H1 (cell line): ENCODE measurements around the gene TIMP4. TPM values are rescaled to one million over a fixed set of nuclear protein-coding genes. Genes with fewer than 3 reads are reported as not detected.

Source experiments
- CTCF ChIA-PET: fragments of 300-600 bp; sonication (Branson Sonifier 250); formaldehyde crosslinking; loops from one replicate; lab custom pipeline; 2021; ENCODE audit not compliant: partially characterized antibody; lab: Charles Lee
- POLR2A ChIA-PET: fragments of 300-600 bp; sonication (Branson Sonifier 250); formaldehyde crosslinking; loops from one replicate; lab custom pipeline; 2021; ENCODE audit warnings: inconsistent platforms; ENCODE audit not compliant: partially characterized antibody; lab: Charles Lee
- DNase-seq, 2 experiments: peaks; one replicate each; pipeline versions ENCODE4 v3.0.0 to v3.0.0-alpha.2; 2010 to 2022; ENCODE audit warnings: low spot score in 2 of 2, low read depth in 1 of 2, mixed read lengths in 1 of 2
- FAIRE-seq: peaks from 2 replicates; lab custom pipeline; 2011; peaks lifted over from hg19 to GRCh38; lab: Jason Lieb, UNC
- H2AFZ ChIP-seq: 2 replicates; pipeline ENCODE4 v1.8.1; 2012; ENCODE audit warnings: low read length, inconsistent platforms
- H2AK5ac ChIP-seq: 2 replicates; pipeline ENCODE4 v1.6.1; 2013; ENCODE audit warnings: low read depth, low read length
- H2BK120ac ChIP-seq: replicated peaks from 2 replicates; pipeline ENCODE3; 2013; ENCODE audit warnings: low read depth, low read length, inconsistent platforms
- H2BK12ac ChIP-seq: 2 replicates; pipeline ENCODE4 v1.6.1; 2013; ENCODE audit warnings: low read depth, low read length
- H2BK15ac ChIP-seq: 2 replicates; pipeline ENCODE4 v1.6.1; 2013; ENCODE audit warnings: low read length
- H2BK20ac ChIP-seq: 2 replicates; pipeline ENCODE4 v1.6.1; 2013; ENCODE audit warnings: low read length
- H2BK5ac ChIP-seq: 2 replicates; pipeline ENCODE4 v1.6.1; 2013; ENCODE audit warnings: low read depth, low read length
- H3K14ac ChIP-seq: 2 replicates; pipeline ENCODE4 v1.6.1; 2013; ENCODE audit warnings: inconsistent platforms; ENCODE audit not compliant: insufficient read length
- H3K18ac ChIP-seq: 2 replicates; pipeline ENCODE4 v1.6.1; 2013; ENCODE audit warnings: low read length; ENCODE audit errors: extremely low read depth
- H3K23ac ChIP-seq: 2 replicates; pipeline ENCODE4 v1.6.1; 2013; ENCODE audit warnings: inconsistent platforms; ENCODE audit not compliant: insufficient read length
- H3K23me2 ChIP-seq: 2 replicates; pipeline ENCODE4 v1.6.1; 2013; ENCODE audit warnings: low read depth, low read length
- H3K27ac ChIP-seq: 2 replicates; pipeline ENCODE4 v1.6.1; 2011; ENCODE audit warnings: low read depth, low read length, inconsistent platforms
- H3K27me3 ChIP-seq, 4 experiments: replicated peaks in 1 of 4; 1 replicate in 1 of 4; 2 replicates in 3 of 4; pipeline versions ENCODE4 v1.6.1 to v1.8.1; 2011 to 2013; ENCODE audit warnings: low read length in 3 of 4, mild to moderate bottlenecking in 3 of 4, inconsistent platforms in 2 of 4, mixed read lengths in 2 of 4, moderate library complexity in 1 of 4; ENCODE audit not compliant: control insufficient read depth in 3 of 4, insufficient read depth in 3 of 4; ENCODE audit errors: extremely low read depth in 1 of 4
- H3K36me3 ChIP-seq, 4 experiments: 2 replicates each; pipeline versions ENCODE4 v1.6.1 to v1.8.1; 2011 to 2013; ENCODE audit warnings: mild to moderate bottlenecking in 4 of 4, low read length in 3 of 4, moderate library complexity in 2 of 4, control low read depth in 1 of 4, inconsistent platforms in 1 of 4; ENCODE audit not compliant: insufficient read depth in 4 of 4, control insufficient read depth in 2 of 4
- H3K4ac ChIP-seq: replicated peaks from 2 replicates; pipeline ENCODE3; 2013; ENCODE audit warnings: low read length, low read depth, mixed read lengths, inconsistent platforms; ENCODE audit not compliant: insufficient read length
- H3K4me1 ChIP-seq, 4 experiments: replicated peaks in 1 of 4; 1 replicate in 1 of 4; 2 replicates in 3 of 4; pipeline versions ENCODE4 v1.6.1 to v1.8.1; 2011 to 2013; ENCODE audit warnings: low read length in 3 of 4, inconsistent platforms in 2 of 4, mixed read lengths in 1 of 4; ENCODE audit not compliant: insufficient read depth in 4 of 4, control insufficient read depth in 3 of 4
- H3K4me2 ChIP-seq, 2 experiments: 2 replicates each; pipeline versions ENCODE4 v1.6.1 to v1.8.1; 2011 to 2013; ENCODE audit warnings: low read depth in 2 of 2, low read length in 2 of 2, control low read depth in 1 of 2, inconsistent platforms in 1 of 2, mild to moderate bottlenecking in 1 of 2; ENCODE audit not compliant: insufficient read depth in 1 of 2
- H3K4me3 ChIP-seq, 4 experiments: fragments of 200-600, 300-600 bp in 1 of 4; sonication (generic), shearing (Covaris generic), sonication (Bioruptor Twin) in 1 of 4; 2 replicates each; pipeline versions ENCODE4 v1.5.1 to v1.8.1; 2011 to 2016; ENCODE audit warnings: low read length in 4 of 4, low read depth in 3 of 4, control low read depth in 2 of 4, inconsistent platforms in 2 of 4, mild to moderate bottlenecking in 2 of 4, mixed read lengths in 1 of 4, moderate library complexity in 1 of 4; ENCODE audit not compliant: insufficient read depth in 2 of 4; ENCODE audit errors: extremely low read depth in 1 of 4
- H3K56ac ChIP-seq: replicated peaks from 2 replicates; pipeline ENCODE3; 2013; ENCODE audit warnings: low read depth, mild to moderate bottlenecking, mixed read lengths, low read length, inconsistent platforms; ENCODE audit not compliant: insufficient read length
- H3K79me1 ChIP-seq: 2 replicates; pipeline ENCODE4 v1.6.1; 2013; ENCODE audit warnings: low read depth, low read length, control low read depth
- H3K79me2 ChIP-seq, 2 experiments: 2 replicates each; pipeline versions ENCODE4 v1.6.1 to v1.8.1; 2012 to 2013; ENCODE audit warnings: low read length in 2 of 2, mild to moderate bottlenecking in 2 of 2, inconsistent platforms in 1 of 2; ENCODE audit not compliant: insufficient read depth in 2 of 2, control insufficient read depth in 1 of 2
- H3K9ac ChIP-seq, 4 experiments: replicated peaks in 1 of 4; 1 replicate in 1 of 4; 2 replicates in 3 of 4; pipeline versions ENCODE4 v1.6.1 to v1.8.1; 2011 to 2013; ENCODE audit warnings: low read depth in 3 of 4, low read length in 3 of 4, control low read depth in 2 of 4, mild to moderate bottlenecking in 2 of 4, moderate library complexity in 2 of 4, inconsistent platforms in 1 of 4; ENCODE audit errors: extremely low read depth in 1 of 4
- H3K9me3 ChIP-seq, 2 experiments: 2 replicates each; pipeline versions ENCODE4 v1.6.1 to v1.8.1; 2012 to 2013; ENCODE audit warnings: mild to moderate bottlenecking in 2 of 2, moderate library complexity in 2 of 2, control low read depth in 1 of 2, inconsistent platforms in 1 of 2, low read depth in 1 of 2, low read length in 1 of 2, mixed read lengths in 1 of 2; ENCODE audit not compliant: insufficient read depth in 2 of 2
- H4K20me1 ChIP-seq, 2 experiments: replicated peaks in 1 of 2; 2 replicates each; pipeline versions ENCODE3 to v1.8.1; 2011 to 2013; ENCODE audit warnings: inconsistent platforms in 2 of 2, low read length in 2 of 2, mild to moderate bottlenecking in 1 of 2; ENCODE audit not compliant: insufficient read depth in 2 of 2, control insufficient read depth in 1 of 2
- H4K5ac ChIP-seq: 2 replicates; pipeline ENCODE4 v1.6.1; 2013; ENCODE audit warnings: low read length, low read depth, mixed read lengths, inconsistent platforms; ENCODE audit not compliant: insufficient read length
- H4K8ac ChIP-seq: 2 replicates; pipeline ENCODE4 v1.8.0; 2013; ENCODE audit warnings: mild to moderate bottlenecking, moderate library complexity, low read length, inconsistent platforms; ENCODE audit not compliant: insufficient read depth; ENCODE audit errors: extremely low read depth
- H4K91ac ChIP-seq: replicated peaks from 2 replicates; pipeline ENCODE3; 2013; ENCODE audit warnings: low read length, mixed read lengths, inconsistent platforms; ENCODE audit not compliant: insufficient read length
- GTF2F1 ChIP-seq: IDR thresholded peaks from 2 replicates; pipeline ENCODE4 v1.6.1; 2012; ENCODE audit warnings: low read depth, low read length, improper control_type of control experiment, borderline replicate concordance
- HDAC6 ChIP-seq: IDR thresholded peaks from one replicate; pipeline ENCODE4 v1.7.1; 2012; ENCODE audit warnings: low read depth, mild to moderate bottlenecking, inconsistent platforms, low read length, moderate library complexity
- MAFK ChIP-seq: IDR thresholded peaks from 2 replicates; pipeline ENCODE4 v1.6.1; 2012; ENCODE audit warnings: low read depth, mild to moderate bottlenecking, improper control_type of control experiment, low read length
- WGBS, 2 experiments: shearing (Covaris generic) in 1 of 2; methylation state at CpG; one replicate each; pipeline versions ENCODE4 v1.1.6 to v1.1.7; 2013 to 2015; ENCODE audit warnings: low lambda C conversion rate in 2 of 2, mixed read lengths in 2 of 2, inconsistent platforms in 1 of 2, low coverage in 1 of 2, missing lambda C conversion rate in 1 of 2; ENCODE audit not compliant: insufficient replicate concordance in 2 of 2, insufficient coverage in 1 of 2, insufficient read length in 1 of 2; ENCODE audit errors: extremely low coverage in 1 of 2, missing lambda C conversion rate in 1 of 2; 5-methylcytosine and 5-hydroxymethylcytosine counted together
- polyA plus RNA-seq, 7 experiments: library from polyadenylated mRNA; depleted of rRNA in 3 of 7; stranded (reverse) in 5 of 7; unstranded in 2 of 7; fragments of >200 nt in 5 of 7; fragments of 200-250 nt in 2 of 7; gene quantifications; 1 replicate in 5 of 7; 2 replicates in 1 of 7; 4 replicates in 1 of 7; pipeline versions ENCODE4 v1.2.1 to v1.2.3, GENCODE V29; 2011 to 2013; ENCODE audit warnings: missing spikeins in 2 of 7, mixed read lengths in 2 of 7
- total RNA-seq: library from RNA; stranded (reverse); fragmentation: NEBNext Ultra II Directional; extraction: Animal tissue kit (Norgen Biotek cat#: 25700); gene quantifications from 2 replicates; pipeline ENCODE4 v1.2.1, GENCODE V29; 2021

The TIMP4 gene
- total and polyA plus RNA-seq, 2 of the 8 experiments (the other 6 are each of a cell fraction or from before 2014, with no cell fraction given): 5.1 to 8.7 TPM

- no peak overlapping the region for H4K8ac ChIP-seq
- no peak overlapping the region for H2AK5ac ChIP-seq
- 92% methylated on average over 3 of the region's 3 CpGs; no CpG with 5 or more reads in 1 of the 2 experiments for WGBS, 2 experiments
- no peaks in the 10 kb centered on the region for H3K9me3 ChIP-seq
- H4K91ac ChIP-seq: no peak overlapping the region
- H3K79me1 ChIP-seq: no peaks in the 10 kb centered on the region
- no peak overlapping the region for H2BK12ac ChIP-seq
- H2BK5ac ChIP-seq: no peak overlapping the region
- POLR2A ChIA-PET: no interaction called here
- no peak for TF ChIP-seq HDAC6
- TF ChIP-seq MAFK: peak; percentile 42; the same call in 1 of the 2 replicates
- no peak for TF ChIP-seq GTF2F1
- H3K27ac ChIP-seq: no peak overlapping the region
- H3K23me2 ChIP-seq: no peaks in the 10 kb centered on the region; the same call in 1 of the 2 replicates
- no peak overlapping the region for H3K4ac ChIP-seq
- FAIRE-seq (no peak), DNase-seq (no peak)
- H2AFZ ChIP-seq: no peak overlapping the region
- no peak overlapping the region for H3K4me3 ChIP-seq
- H3K23ac ChIP-seq: no peak overlapping the region
- no peaks in the 10 kb centered on the region for H4K20me1 ChIP-seq
- H3K79me2 ChIP-seq: no peaks in the 10 kb centered on the region
- CTCF ChIA-PET: interaction anchor here (0.7 to 3.7 kb wide), 4 partner anchors 18 to 286 kb away, joined by 3 to 13 read pairs (median 6); no protein-coding TSS in a partner anchor
- no peak overlapping the region for H3K56ac ChIP-seq
- H2BK20ac ChIP-seq: no peak overlapping the region
- H3K9ac ChIP-seq: no peak overlapping the region
- H3K18ac ChIP-seq: no peak overlapping the region
- H2BK120ac ChIP-seq: no peak overlapping the region
- H3K14ac ChIP-seq: no peak overlapping the region
- no peak overlapping the region for H4K5ac ChIP-seq
- H3K36me3 ChIP-seq: no peaks in the 10 kb centered on the region
- H3K4me1 ChIP-seq: peaks cover 0 to 2% (median 0%) of the 10 kb centered on the region in 4 experiments; a peak in 1 of 7 replicates
- no peak overlapping the region for H2BK15ac ChIP-seq
- no peak overlapping the region for H3K4me2 ChIP-seq
- H3K27me3 ChIP-seq: no peaks in the 10 kb centered on the region
Measured at GRCh38 chr3:12194209-12194608, 35.5 kb upstream of the TIMP4 start.
